Kidney epithelial cell (primary cell): ENCODE data around the gene SORCS2. TPM values are rescaled to one million over a fixed set of nuclear protein-coding genes. Genes with fewer than 3 reads are reported as not detected.

Source experiments
- DNase-seq: peaks from one replicate; pipeline ENCODE4 v3.0.0-alpha.2; 2010; ENCODE audit warnings: low read depth
- H3K27me3 ChIP-seq: 2 replicates; pipeline ENCODE4 v1.6.0; 2011; ENCODE audit warnings: low read length; ENCODE audit not compliant: control insufficient read depth, insufficient read depth
- H3K36me3 ChIP-seq: 2 replicates; pipeline ENCODE4 v1.5.1; 2011; ENCODE audit warnings: low read length; ENCODE audit not compliant: control insufficient read depth, insufficient read depth
- H3K4me3 ChIP-seq: 2 replicates; pipeline ENCODE4 v1.5.1; 2011; ENCODE audit warnings: low read depth, mild to moderate bottlenecking, control low read depth, low read length
- CTCF ChIP-seq: IDR thresholded peaks from 2 replicates; pipeline ENCODE4 v1.5.1; 2011; ENCODE audit warnings: mild to moderate bottlenecking, moderate library complexity, low read length, control low read depth, inconsistent platforms; ENCODE audit not compliant: insufficient read depth, poor library complexity, severe bottlenecking
- total RNA-seq: library from RNA; depleted of rRNA; stranded (reverse); fragments of >200 nt; gene quantifications from 2 replicates; pipeline ENCODE4 v1.2.3, GENCODE V29; 2015

Gene SORCS2
- total RNA-seq, 1 donor from 2014 or later = 1.4 TPM

GRCh38 chr4:7501873-7502272 lies 309.5 kb downstream of the SORCS2 start:
- no peak for TF ChIP-seq CTCF
- Histone ChIP-seq H3K36me3 (no peaks in the 10 kb centered on the region), H3K4me3 (no peak overlapping the region), H3K27me3 (peaks cover 11% of the 10 kb centered on the region)
- no peak for DNase-seq

- TF ChIP-seq CTCF = no peak
- no peaks in the 10 kb centered on the region for H3K36me3 ChIP-seq
- H3K27me3 ChIP-seq = peaks cover 11% of the 10 kb centered on the region
- DNase-seq = no peak
- H3K4me3 ChIP-seq = no peak overlapping the region
These were observed 311.4 kb downstream of the SORCS2 start for GRCh38 chr4:7503559-7504249.

- no peak overlapping the region for H3K4me3 ChIP-seq
- TF ChIP-seq CTCF = no peak
- no peaks in the 10 kb centered on the region for H3K36me3 ChIP-seq
- no peak for DNase-seq
- H3K27me3 ChIP-seq = peaks cover 5% of the 10 kb centered on the region
These were observed 313.0 kb downstream of the SORCS2 start for GRCh38 chr4:7505116-7505900.

GRCh38 chr4:7506119-7506518 lies 313.8 kb downstream of the SORCS2 start:
- no peaks in the 10 kb centered on the region for H3K36me3 ChIP-seq
- TF ChIP-seq CTCF = no peak
- H3K4me3 ChIP-seq = no peak overlapping the region
- no peak for DNase-seq
- H3K27me3 ChIP-seq = peaks cover 9% of the 10 kb centered on the region

- TF ChIP-seq CTCF = no peak
- Histone ChIP-seq H3K36me3 (no peaks in the 10 kb centered on the region), H3K27me3 (peaks cover 9% of the 10 kb centered on the region), H3K4me3 (no peak overlapping the region)
- no peak for DNase-seq
These were observed 314.2 kb downstream of the SORCS2 start for GRCh38 chr4:7506572-7506971.

- Histone ChIP-seq H3K4me3 (no peak overlapping the region), H3K27me3 (peaks cover 7% of the 10 kb centered on the region), H3K36me3 (no peaks in the 10 kb centered on the region)
- DNase-seq = no peak
- no peak for TF ChIP-seq CTCF
These were observed 315.0 kb downstream of the SORCS2 start for GRCh38 chr4:7507381-7507780.
